Uterine smooth muscle cell (primary cell): Measurements from ENCODE around the gene ABCG1. TPM values are rescaled to one million over a fixed set of nuclear protein-coding genes. Genes with fewer than 3 reads are reported as not detected.

ENCODE experiments used
- total RNA-seq: library from RNA; depleted of rRNA; stranded (reverse); fragments of >200 nt; gene quantifications from 2 replicates; pipeline ENCODE4 v1.2.3, GENCODE V29; 2014

ABCG1 gene
- 0.44 and 0.50 TPM in 2 replicates for total RNA-seq

DNA sequence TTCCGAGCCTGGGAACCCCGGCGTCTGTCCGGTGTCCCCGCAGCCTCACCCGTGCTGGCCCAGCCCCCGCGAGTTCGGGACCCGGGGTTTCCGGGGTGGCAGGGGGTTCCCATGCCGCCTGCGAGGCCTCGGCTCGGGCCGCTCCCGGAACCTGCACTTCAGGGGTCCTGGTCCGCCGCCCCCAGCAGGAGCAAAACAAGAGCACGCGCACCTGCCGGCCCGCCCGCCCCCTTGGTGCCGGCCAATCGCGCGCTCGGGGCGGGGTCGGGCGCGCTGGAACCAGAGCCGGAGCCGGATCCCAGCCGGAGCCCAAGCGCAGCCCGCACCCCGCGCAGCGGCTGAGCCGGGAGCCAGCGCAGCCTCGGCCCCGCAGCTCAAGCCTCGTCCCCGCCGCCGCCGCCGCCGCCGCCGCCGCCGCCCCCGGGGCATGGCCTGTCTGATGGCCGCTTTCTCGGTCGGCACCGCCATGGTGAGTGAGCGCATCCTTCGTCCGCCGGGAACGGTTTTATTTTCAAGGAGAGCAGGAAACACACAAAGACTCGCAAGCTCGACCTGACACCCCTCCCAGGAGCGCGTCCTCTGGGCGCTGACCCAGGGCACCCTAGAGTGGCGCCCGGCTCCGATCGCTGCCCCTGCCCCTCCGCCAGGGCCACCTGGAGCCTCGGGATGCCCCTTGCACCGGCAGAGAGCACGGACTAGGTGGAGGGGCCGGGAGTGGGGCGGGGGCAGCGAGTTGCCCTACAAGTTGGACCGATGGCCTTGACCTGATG, at the start of gene ABCG1:
Gene ABCG1 (plus strand): TSS at position 305 of the 770 bp plus-strand sequence. CDS start 123 bp downstream, at position 428.

DNA sequence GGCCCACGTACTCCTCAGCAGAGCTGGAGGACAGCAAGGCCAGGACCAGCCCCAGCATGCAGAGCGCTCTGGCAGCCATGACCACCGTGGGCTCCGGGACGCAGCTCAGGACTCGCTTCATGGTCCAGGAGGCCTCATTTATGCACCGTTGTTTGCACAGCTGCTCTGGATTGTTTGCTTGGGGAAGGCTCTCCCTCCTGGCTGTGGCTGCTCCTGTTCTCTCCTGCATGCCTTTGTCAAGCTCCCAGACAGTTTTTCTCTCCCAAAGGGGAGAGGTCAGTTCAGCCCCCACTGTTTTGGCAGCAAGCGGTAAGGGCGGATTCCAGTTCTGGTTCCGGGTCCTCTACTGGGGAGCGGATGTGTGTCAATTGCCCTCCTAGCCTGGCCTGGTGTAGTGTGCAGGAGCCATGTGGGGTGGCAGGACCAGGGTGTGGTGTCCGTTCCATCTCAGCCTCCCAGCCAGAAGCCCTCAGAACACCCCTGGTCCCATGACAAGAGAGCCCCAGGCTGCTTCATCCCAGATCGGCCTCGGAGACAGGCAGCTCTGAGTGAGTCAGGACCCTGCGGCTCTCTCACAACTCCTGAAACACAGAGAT, 96.5 kb downstream of the ABCG1 start, which contains the start of gene TFF3:
Gene TFF3 (minus strand): TSS at position 114 of the 596 bp plus-strand sequence. CDS start 35 bp downstream, at position 79.

Other genes with a start within 250 kb of the ABCG1 start
- 10.6 and 11.1 TPM in 2 replicates for gene ZBTB21, start 208.8 kb upstream of the ABCG1 start, total RNA-seq
- gene UMODL1, start 147.8 kb upstream of the ABCG1 start, total RNA-seq, result 0.12 TPM in 1 of 2 replicates, not detected in the other
- not detected in 2 replicates for gene TFF3, start 96.3 kb downstream of the ABCG1 start, total RNA-seq
- not detected in 2 replicates for gene TFF2, start 131.9 kb downstream of the ABCG1 start, total RNA-seq
- gene TFF1, start 147.4 kb downstream of the ABCG1 start, total RNA-seq, result not detected in 2 replicates
- gene TMPRSS3, start 176.9 kb downstream of the ABCG1 start, total RNA-seq, result not detected in 2 replicates
- not detected in 2 replicates for gene UBASH3A, start 184.8 kb downstream of the ABCG1 start, total RNA-seq